HG03520 (cell line): ENCODE data around the gene HTR7.

Source experiments
- ATAC-seq: cut with Tn5 transposase; IDR thresholded peaks from one replicate; pipeline ENCODE4 v1.9.1; 2021; ENCODE audit warnings: mild to moderate bottlenecking, moderate library complexity; ENCODE audit not compliant: unreplicated experiment

HTR7 gene

DNA sequence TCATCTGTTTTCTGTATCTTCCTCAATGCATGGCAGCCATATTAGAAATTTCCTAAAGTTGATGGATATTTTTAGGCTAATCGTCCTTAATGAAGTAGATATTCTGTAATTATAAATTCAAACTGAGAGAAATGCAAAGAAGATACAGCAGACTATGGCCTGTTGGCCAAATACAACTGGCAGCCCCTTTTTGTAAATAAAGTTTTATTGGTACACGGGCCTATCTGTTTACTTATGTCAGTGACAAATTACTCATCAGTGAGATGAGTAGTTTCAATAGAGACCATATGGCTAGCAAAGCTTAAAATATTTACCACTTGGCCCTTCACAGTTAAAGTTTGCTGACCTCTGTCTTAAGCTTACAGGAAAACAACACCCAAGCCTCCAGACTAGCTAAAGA, 112.3 kb downstream of the HTR7 start:
- ATAC-seq, result no peak

DNA sequence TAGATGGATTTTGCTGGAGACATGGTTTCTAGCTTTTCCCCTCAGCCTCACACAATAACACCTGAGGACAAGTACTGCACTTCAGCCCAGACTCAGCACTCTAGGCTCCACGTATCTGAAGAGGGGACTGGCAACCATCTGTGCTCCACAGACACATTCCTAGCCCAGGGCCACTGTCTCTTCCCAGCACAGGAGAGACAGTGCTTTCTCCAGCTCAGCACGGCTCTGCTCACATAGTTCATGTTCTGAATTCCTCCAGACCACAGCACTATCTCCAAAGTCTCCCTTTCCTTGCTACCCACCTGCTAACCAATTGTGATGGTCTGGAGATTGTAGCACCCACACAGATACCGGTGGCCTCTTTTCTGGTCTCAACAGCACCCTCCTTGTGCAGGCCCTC, 114.5 kb downstream of the HTR7 start:
- no peak for ATAC-seq

DNA sequence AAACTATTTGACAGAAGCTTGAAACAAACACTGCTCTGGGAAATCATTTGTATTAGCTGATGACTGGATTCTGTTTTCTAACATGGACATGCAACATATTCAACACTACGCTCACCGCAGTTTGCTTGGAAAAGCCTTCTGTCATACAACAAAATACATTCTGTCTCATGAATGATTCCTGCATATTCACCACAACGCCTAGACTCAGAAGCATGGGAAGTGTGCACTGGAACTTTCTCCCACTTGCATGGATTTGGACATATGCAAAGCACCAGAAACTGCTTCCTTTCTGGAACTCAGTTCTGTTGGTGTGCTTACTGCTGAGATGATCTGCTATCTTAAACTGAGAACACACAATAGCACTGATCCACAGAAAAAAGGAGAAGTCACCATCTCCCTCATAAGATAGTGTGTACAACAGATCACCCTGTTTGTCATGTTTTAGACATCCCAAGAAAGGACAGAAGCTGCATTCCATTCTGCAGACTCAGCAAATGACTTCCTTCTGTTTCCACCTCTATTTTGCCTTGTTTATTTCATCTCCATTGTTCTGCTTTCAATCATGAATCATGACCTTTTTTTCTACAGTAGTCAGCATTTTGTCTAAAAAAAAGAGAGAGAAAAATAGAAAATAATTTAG, 115.8 kb downstream of the HTR7 start:
- ATAC-seq, result no peak

DNA sequence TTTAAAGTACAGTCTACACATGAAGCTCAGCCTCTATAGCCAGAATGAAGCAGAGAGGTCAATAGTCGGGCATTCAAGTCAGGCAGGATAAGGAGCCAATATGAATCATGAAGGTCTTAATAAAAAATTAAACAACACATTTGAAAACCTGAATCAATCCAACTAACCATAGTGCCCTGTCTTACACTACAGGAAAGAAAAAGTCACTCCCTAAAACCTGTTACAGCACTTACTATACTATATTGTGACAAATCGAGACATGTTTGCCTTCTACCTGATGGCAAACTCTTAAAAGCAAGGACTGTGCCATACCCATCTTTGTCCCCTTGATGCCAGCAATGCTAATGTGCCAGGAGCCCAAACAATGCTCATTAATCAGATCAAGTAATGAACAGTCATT, 117.6 kb downstream of the HTR7 start:
- ATAC-seq, result no peak

DNA sequence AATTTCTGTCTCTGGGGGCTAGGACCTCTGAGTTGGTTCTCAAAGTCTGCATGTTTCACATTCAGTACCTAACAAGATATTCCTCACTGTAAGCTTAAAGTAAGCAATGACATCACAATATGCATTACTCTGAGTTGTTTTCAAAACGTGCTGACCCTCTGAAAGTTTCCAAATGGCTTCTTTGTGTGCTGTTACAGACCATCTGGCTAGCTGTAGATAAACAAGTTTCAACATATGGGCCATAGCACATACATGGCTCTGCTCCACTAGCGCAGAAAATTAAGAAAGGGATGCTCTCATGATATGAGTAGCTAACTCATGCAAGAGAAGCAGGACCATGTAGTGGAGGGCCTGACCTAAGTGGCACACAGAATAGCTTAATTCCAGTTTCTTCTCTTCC, 119.0 kb downstream of the HTR7 start:
- no peak for ATAC-seq

DNA sequence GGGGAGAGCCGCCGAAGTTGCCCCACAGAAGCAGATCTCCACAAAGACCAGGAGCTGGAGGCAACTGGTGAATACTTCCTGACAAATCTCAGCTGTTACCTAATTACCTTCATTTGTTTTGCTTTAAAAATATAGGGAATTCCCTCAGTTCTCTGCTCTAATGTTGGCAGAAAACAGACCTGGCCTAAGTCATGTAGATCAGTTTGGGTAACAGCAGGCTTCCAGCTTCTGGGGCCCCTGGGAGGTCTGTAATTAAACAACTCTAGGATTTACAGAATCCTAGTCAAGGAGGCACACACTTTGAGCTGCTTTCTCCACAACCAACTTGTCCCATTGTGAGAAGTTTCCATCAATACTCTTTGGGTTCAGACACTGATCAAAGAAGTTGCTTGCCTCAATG, 123.4 kb downstream of the HTR7 start:
- ATAC-seq, result no peak

DNA sequence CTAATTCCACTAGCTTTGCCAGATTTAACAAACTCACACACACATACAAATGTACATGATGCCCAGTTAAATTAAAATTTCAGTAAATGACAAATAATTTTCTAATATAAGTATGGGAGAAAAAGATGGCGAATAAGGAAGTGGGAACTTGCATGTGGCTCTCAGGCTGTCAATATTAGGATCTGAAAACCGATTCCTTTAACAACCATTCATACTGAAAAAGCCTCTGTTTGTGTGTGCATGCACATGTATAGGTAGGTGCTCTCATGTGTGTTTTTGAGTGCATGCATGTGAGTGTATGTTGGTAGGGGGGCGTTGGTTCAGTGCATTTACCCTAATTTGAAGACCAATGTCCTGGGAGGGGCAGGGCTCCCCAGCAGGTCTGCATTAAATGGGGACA, 125.3 kb downstream of the HTR7 start:
- ATAC-seq, result no peak

DNA sequence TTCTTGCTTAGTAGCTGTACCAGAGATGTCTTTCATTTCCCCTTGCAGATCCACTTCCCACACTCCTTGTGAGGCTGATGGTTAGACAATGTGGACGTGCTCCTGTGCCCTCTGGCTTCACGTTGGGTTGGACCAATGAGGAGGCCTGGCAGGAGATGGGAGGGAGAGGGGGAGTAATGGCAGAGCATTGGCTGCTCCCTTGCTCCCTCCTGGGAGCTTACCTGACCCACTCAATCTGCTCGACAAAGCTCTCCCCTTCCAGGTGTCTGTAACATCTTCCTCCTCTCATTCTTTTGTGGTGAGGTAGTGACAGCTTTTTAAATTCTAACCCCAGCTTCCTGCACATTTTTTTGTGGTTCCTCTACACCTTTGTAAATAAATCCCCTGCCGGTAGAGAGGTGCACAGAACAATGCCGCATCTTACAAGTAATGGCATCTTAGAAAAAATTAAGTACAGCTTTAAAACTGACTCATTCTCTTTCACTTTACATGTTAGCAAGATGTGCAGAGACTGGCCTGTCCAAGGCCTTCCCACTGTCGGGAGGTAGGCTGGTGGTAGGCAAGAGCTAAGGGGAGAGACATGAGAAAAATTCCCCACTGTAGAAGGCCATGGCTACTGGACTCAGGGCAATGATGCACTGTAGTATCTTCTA, 134.3 kb downstream of the HTR7 start:
- ATAC-seq, result no peak

DNA sequence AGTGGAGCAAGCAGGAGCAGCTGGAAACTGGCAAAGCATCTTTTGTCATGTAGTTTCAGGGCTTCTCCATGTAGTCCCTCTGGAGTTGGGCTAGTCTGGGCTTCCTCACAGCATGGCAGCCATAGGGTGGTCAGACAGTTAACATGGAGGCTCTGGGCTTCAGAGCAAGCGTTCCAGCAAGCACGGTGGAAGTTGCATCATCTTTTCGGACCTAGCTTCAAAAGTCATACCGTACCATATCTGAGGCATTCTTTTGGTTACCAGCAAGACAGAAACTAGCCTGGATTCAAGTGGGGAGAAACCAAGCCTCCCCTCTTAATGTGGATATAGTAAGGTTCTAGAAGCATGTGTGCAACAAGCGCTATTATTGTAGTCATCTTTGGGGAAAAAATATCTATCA, 135.0 kb downstream of the HTR7 start:
- ATAC-seq, result no peak

DNA sequence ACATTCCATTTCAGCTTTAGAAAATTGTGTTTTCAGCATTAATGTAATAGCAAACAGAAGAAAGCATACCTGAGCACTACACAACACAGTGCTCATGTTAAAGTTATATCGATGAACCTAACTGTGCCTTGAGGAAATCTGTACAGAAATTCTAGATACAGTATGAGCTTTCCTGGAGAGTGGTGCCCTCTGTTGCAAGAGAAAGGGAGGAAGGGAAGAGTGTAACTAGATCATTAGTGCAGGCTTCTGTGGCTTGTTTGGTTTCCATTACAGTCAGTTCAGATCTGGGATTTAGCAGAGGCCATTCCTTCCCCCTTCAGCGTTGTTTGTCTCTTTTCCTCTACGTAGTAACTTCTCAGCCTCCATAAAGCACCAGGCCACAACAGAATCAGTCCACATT, 139.7 kb downstream of the HTR7 start:
- ATAC-seq, result no peak

DNA sequence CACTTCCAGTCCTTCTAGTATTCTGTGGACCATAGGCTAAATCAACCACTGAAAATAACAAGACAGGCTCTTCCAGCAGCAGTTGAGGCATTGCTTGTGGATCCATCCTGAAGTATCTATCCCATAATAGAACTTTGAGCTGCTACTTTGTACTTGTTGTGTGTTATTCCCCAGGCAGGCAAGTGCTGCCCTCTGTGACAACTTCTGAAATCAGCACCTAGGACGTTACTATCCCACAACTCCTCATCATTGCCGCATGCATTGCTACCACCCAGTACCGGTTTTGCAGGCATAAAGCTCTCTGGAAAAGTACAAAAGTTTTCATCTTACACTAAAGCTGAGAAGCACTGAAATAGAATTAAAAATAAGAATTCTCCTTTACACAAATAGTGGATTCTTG, 145.3 kb downstream of the HTR7 start:
- ATAC-seq, result no peak

DNA sequence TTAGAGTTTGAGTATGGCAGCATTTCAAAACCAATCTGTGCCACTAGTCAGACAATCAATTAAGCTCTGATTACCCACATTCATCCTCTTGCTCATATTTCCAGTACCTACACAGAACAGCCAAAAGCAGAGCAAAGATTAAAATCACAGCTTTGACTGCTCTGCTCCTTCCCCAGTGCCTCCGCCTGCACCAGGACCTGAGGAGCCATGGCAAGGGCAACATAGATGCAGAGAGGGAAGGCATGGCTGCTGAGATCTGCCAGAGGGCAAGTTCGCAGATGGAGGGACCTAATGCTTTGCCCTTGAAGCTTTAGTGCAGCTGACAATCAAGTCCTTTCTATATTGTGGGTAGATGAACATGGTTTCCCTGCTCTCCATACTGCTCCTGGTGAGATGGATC, 148.1 kb downstream of the HTR7 start:
- ATAC-seq, result no peak

DNA sequence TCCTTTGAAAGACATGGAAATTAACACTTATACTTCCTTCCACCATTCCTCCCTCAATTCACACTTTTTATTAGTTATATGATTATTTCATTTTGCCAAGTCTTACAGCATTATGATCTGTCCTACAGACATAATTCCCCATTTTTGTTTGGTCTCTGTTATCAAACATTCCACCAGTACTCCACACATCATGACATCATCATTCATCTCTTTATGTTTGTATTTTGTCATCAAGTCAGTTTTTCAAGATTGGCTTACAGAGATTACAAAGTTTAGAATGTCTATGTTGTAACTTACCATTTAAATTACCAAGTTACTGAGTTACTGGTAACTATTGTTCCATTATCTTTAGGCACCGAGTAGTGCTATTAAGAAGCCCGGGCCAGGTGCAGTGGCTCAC, 150.2 kb downstream of the HTR7 start:
- no peak for ATAC-seq

DNA sequence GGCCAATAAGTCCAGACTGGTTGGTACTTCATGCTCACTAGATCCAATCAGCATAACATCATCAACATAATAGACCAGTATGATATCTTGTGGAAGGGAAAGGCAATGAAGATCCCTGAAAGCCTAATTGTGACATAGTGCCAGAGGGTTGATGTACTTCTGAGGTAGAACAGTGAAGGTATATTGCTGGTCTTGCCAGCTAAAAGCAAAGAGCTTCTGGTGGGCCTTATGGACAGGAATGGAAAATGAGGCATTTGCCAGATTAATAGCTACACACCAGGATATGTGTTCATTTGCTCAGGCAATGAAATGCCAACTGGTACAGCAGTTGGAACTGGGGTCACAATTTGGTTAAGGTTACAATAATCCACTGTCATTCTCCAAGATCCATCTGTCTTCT, 156.4 kb downstream of the HTR7 start:
- no peak for ATAC-seq

DNA sequence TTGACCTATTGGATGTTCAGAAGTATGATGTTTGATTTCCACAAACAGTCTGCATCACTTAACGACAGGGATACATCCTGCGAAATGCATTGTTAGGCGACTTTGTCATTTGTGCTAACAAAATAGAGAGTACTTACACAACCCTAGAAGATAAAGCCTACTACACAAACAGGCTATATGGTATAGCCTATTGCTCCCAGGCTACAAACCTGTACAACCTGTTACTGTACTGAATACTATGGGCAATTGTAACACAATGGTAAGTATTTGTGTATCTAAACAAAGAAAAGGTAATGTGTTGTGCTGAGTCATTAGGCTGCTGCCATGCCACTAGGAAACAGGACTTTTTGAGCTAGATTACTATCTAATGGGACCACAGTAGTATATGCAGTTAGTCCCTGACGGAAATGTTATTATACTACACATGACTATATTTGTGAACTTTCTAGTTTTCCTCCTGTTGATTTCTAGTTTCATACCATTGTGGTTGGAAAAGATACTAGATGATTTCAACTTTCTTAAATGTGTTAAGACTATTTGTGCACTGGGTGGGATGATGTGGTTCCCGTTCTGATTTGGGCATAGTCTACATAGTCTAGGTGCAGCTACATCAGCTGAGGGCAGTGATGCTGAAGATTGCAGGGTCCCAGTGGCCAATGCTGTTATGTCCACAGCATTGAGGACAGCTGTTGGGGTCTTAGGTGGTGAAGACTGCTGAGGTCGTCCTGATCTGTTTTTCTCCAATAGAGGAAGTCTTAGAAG, 161.7 kb downstream of the HTR7 start:
- no peak for ATAC-seq
